Nephron (organoid): Measurements from ENCODE around the gene SNCAIP.
A peak's percentile ranks its signal among the peaks of the same experiment; 100 is the strongest.

Experiments
- H3K27ac Mint-ChIP-seq, 3 experiments: 2 replicates each; pipeline ENCODE4 v1.8.0; 2020; ENCODE audit warnings: mixed read lengths in 3 of 3, mild to moderate bottlenecking in 2 of 3, moderate library complexity in 1 of 3
- H3K27me3 Mint-ChIP-seq: 2 replicates; pipeline ENCODE4 v1.8.0; 2021; ENCODE audit warnings: low read depth, mild to moderate bottlenecking, moderate library complexity, mixed read lengths
- H3K36me3 Mint-ChIP-seq: 2 replicates; pipeline ENCODE4 v1.8.0; 2020; ENCODE audit warnings: low read depth, mixed read lengths
- H3K4me1 Mint-ChIP-seq: 2 replicates; pipeline ENCODE4 v1.8.0; 2020; ENCODE audit warnings: mixed read lengths
- H3K4me3 Mint-ChIP-seq, 3 experiments: 2 replicates each; pipeline ENCODE4 v1.8.0; 2020; ENCODE audit warnings: mild to moderate bottlenecking in 3 of 3, mixed read lengths in 3 of 3, moderate library complexity in 2 of 3
- H3K9me3 Mint-ChIP-seq: 2 replicates; pipeline ENCODE4 v1.8.0; 2020; ENCODE audit warnings: mixed read lengths
- TF ChIP-seq, protein P1 (sequence below), 3 experiments: fragments of 200-600 bp; sonication (generic); IDR thresholded peaks; one replicate each; pipeline ENCODE4 v1.5.0; 2021; ENCODE audit warnings: antibody characterized with exemption in 3 of 3; ENCODE audit not compliant: unreplicated experiment in 3 of 3

SNCAIP gene

DNA sequence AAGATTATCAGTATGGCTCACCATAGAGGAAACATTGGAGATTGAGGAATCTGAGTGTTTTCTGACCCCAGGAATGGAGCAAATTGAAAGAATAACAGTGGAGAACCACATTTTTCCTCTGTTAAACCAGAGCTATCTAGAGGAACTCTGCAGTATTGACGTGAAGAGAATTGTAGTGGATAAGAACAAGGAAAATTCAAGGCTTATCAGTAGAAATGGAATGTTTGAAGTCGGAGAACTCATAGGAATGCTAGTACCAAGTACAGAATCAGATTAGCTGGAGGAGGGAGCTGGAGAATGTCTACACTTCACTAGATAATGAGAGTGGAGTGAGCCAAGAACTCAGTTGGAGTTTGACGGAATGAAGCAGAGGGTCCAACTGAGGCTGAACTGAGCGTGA, 50.3 kb downstream of the SNCAIP start:
- H3K9me3 Mint-ChIP-seq, result no peaks in the 10 kb centered on the region
- TF ChIP-seq, protein P1, sequence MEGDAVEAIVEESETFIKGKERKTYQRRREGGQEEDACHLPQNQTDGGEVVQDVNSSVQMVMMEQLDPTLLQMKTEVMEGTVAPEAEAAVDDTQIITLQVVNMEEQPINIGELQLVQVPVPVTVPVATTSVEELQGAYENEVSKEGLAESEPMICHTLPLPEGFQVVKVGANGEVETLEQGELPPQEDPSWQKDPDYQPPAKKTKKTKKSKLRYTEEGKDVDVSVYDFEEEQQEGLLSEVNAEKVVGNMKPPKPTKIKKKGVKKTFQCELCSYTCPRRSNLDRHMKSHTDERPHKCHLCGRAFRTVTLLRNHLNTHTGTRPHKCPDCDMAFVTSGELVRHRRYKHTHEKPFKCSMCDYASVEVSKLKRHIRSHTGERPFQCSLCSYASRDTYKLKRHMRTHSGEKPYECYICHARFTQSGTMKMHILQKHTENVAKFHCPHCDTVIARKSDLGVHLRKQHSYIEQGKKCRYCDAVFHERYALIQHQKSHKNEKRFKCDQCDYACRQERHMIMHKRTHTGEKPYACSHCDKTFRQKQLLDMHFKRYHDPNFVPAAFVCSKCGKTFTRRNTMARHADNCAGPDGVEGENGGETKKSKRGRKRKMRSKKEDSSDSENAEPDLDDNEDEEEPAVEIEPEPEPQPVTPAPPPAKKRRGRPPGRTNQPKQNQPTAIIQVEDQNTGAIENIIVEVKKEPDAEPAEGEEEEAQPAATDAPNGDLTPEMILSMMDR (IDR thresholded peaks at IDR 0.05; ENCODE audit: unreplicated experiment in 3 of 3), result no peak
- H3K27ac Mint-ChIP-seq, result peak overlapping the region; percentile 4 to 59 (median 17)
- no peaks in the 10 kb centered on the region for H3K27me3 Mint-ChIP-seq
- peaks cover 38% of the 10 kb centered on the region for H3K4me1 Mint-ChIP-seq
- H3K36me3 Mint-ChIP-seq, result peaks cover 6% of the 10 kb centered on the region
- no peak overlapping the region for H3K4me3 Mint-ChIP-seq

DNA sequence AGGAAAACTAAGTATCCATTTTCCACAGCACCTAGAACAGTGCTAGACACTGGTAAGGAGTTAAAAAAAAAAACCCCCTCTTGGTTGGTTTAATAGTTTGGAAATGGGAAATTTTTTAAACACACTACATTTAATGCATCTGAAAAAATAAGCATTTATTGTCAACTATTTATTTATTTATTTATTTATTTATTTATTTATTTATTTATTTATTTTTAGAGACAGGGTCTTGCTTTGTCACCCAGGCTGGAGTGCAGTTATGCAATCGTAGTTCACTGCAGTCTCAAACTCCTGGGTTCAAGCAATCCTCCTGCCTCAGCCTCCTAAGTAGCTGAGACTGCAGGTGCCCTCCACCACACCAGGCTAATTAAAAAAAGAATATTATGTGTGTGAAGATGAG, 51.6 kb downstream of the SNCAIP start:
- H3K4me1 Mint-ChIP-seq, result peaks cover 41% of the 10 kb centered on the region
- peaks cover 6% of the 10 kb centered on the region for H3K36me3 Mint-ChIP-seq
- H3K9me3 Mint-ChIP-seq, result no peaks in the 10 kb centered on the region

GRCh38 chr5:122366501-122366900, 54.5 kb downstream of the SNCAIP start:
- Mint-ChIP-seq H3K27me3 (no peaks in the 10 kb centered on the region), H3K9me3 (no peaks in the 10 kb centered on the region), H3K27ac (peak overlapping the region; percentile 36 to 73 (median 53)), H3K4me1 (peaks cover 43% of the 10 kb centered on the region), H3K36me3 (peaks cover 6% of the 10 kb centered on the region), H3K4me3 (no peak overlapping the region)
- TF ChIP-seq, protein P1 (IDR thresholded peaks at IDR 0.05; ENCODE audit: unreplicated experiment in 3 of 3), result no peak

More for the DNA sequence above, 51.6 kb downstream of the SNCAIP start:
- Mint-ChIP-seq H3K27me3 (no peaks in the 10 kb centered on the region), H3K27ac (no peak overlapping the region), H3K4me3 (no peak overlapping the region)
- TF ChIP-seq, protein P1 (IDR thresholded peaks at IDR 0.05; ENCODE audit: unreplicated experiment in 3 of 3), result no peak

GRCh38 chr5:122367456-122367855, 55.4 kb downstream of the SNCAIP start:
- Mint-ChIP-seq H3K36me3 (peaks cover 3% of the 10 kb centered on the region), H3K9me3 (no peaks in the 10 kb centered on the region), H3K4me3 (peak overlapping the region in 1 of 3 experiments; percentile 4), H3K27ac (peak overlapping the region; percentile 58 to 73 (median 59)), H3K27me3 (no peaks in the 10 kb centered on the region), H3K4me1 (peaks cover 34% of the 10 kb centered on the region)
- TF ChIP-seq, protein P1 (IDR thresholded peaks at IDR 0.05; ENCODE audit: unreplicated experiment in 3 of 3), result no peak

GRCh38 chr5:122368510-122369251, 56.6 kb downstream of the SNCAIP start:
- Mint-ChIP-seq H3K9me3 (no peaks in the 10 kb centered on the region), H3K36me3 (no peaks in the 10 kb centered on the region)
- TF ChIP-seq, protein P1 (IDR thresholded peaks at IDR 0.05; ENCODE audit: unreplicated experiment in 3 of 3), result no peak

More at GRCh38 chr5:122368510-122369251, 56.6 kb downstream of the SNCAIP start:
- peaks cover 42% of the 10 kb centered on the region for H3K4me1 Mint-ChIP-seq
- peak overlapping the region in 1 of 3 experiments; percentile 1 for H3K4me3 Mint-ChIP-seq
- peak overlapping the region; percentile 78 to 88 (median 85) for H3K27ac Mint-ChIP-seq
- H3K27me3 Mint-ChIP-seq, result no peaks in the 10 kb centered on the region
